ENCODE data around the gene DDRGK1. TPM values are rescaled to one million over a fixed set of nuclear protein-coding genes. Genes with fewer than 3 reads are reported as not detected.

Gene DDRGK1
- total RNA-seq, 1 donor from 2014 or later = 59.3 TPM

GRCh38 chr20:3177746-3178485, 26.6 kb downstream of the DDRGK1 start:
- H3K27me3 Mint-ChIP-seq (ENCODE audit: unreplicated experiment) = peaks cover 4% of the 10 kb centered on the region
- TF ChIP-seq CTCF (IDR thresholded peaks at IDR 0.05; ENCODE audit: partially characterized antibody, unreplicated experiment) = no peak
- no peak overlapping the region for H3K27ac Mint-ChIP-seq (ENCODE audit: unreplicated experiment)
- H3K9me3 Mint-ChIP-seq (ENCODE audit: unreplicated experiment) = peaks cover 6% of the 10 kb centered on the region
- H3K36me3 Mint-ChIP-seq (ENCODE audit: unreplicated experiment) = no peaks in the 10 kb centered on the region
- H3K4me1 Mint-ChIP-seq (ENCODE audit: low read depth, unreplicated experiment) = peaks cover 7% of the 10 kb centered on the region
- DNase-seq = no peak
- H3K4me3 Mint-ChIP-seq (ENCODE audit: unreplicated experiment) = no peak overlapping the region

GRCh38 chr20:3175270-3175669, 29.2 kb downstream of the DDRGK1 start:
- TF ChIP-seq CTCF (IDR thresholded peaks at IDR 0.05; ENCODE audit: partially characterized antibody, unreplicated experiment) = no peak
- Mint-ChIP-seq H3K4me3 (ENCODE audit: unreplicated experiment) (peak overlapping the region; percentile 91), H3K36me3 (ENCODE audit: unreplicated experiment) (no peaks in the 10 kb centered on the region), H3K27ac (ENCODE audit: unreplicated experiment) (no peak overlapping the region), H3K27me3 (ENCODE audit: unreplicated experiment) (peaks cover 10% of the 10 kb centered on the region), H3K4me1 (ENCODE audit: low read depth, unreplicated experiment) (peaks cover 14% of the 10 kb centered on the region), H3K9me3 (ENCODE audit: unreplicated experiment) (peaks cover 15% of the 10 kb centered on the region)
- DNase-seq = no peak

- Mint-ChIP-seq H3K27me3 (ENCODE audit: unreplicated experiment) (peaks cover 10% of the 10 kb centered on the region), H3K4me1 (ENCODE audit: low read depth, unreplicated experiment) (peaks cover 14% of the 10 kb centered on the region), H3K36me3 (ENCODE audit: unreplicated experiment) (no peaks in the 10 kb centered on the region), H3K27ac (ENCODE audit: unreplicated experiment) (peak overlapping the region; percentile 88), H3K9me3 (ENCODE audit: unreplicated experiment) (peaks cover 15% of the 10 kb centered on the region), H3K4me3 (ENCODE audit: unreplicated experiment) (peak overlapping the region; percentile 91)
- no peak for TF ChIP-seq CTCF (IDR thresholded peaks at IDR 0.05; ENCODE audit: partially characterized antibody, unreplicated experiment)
- no peak for DNase-seq
Observed at GRCh38 chr20:3174442-3175261, 29.8 kb downstream of the DDRGK1 start.

GRCh38 chr20:3173610-3174441, 30.7 kb downstream of the DDRGK1 start:
- Mint-ChIP-seq H3K4me1 (ENCODE audit: low read depth, unreplicated experiment) (peaks cover 16% of the 10 kb centered on the region), H3K27me3 (ENCODE audit: unreplicated experiment) (peaks cover 10% of the 10 kb centered on the region), H3K36me3 (ENCODE audit: unreplicated experiment) (no peaks in the 10 kb centered on the region), H3K27ac (ENCODE audit: unreplicated experiment) (peak overlapping the region; percentile 88), H3K4me3 (ENCODE audit: unreplicated experiment) (peak overlapping the region; percentile 91), H3K9me3 (ENCODE audit: unreplicated experiment) (peaks cover 15% of the 10 kb centered on the region)
- peak; percentile 98 for DNase-seq
- no peak for TF ChIP-seq CTCF (IDR thresholded peaks at IDR 0.05; ENCODE audit: partially characterized antibody, unreplicated experiment)
